IPS-18c (cell line): ENCODE data around the gene TMEM17.

ENCODE experiments used
- H3K4me3 ChIP-seq: 2 replicates; pipeline ENCODE4 v1.7.0; 2013; ENCODE audit warnings: low read depth, mild to moderate bottlenecking, low read length, moderate library complexity; ENCODE audit not compliant: insufficient read depth
- H3K9me3 ChIP-seq: one replicate; pipeline ENCODE4 v1.6.1; 2013; ENCODE audit warnings: mild to moderate bottlenecking, low read length, moderate library complexity; ENCODE audit not compliant: control insufficient read depth, insufficient read depth

TMEM17 gene

DNA sequence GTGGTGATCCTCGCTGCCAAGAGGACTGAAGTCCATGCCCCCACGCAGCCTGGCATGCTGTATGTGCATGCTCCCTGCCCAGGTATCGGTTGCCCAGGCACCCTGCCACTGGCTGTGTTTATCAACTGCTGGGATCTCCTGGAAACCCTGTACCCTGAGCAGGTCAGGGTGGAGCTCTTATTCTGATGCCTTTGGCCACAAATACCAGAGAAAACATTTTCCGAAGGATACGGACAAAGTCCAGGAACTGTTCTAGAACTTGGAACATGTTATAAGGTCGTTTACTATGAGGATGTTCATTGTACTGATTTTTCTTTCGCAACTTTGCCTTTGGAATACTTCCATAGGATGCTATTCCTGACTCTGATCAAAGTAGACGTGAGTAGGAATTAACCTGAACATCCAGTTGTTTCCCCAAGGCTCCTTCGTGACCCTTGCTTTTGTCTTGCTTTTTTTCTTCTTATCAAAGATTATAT lies 55.2 kb downstream of the TMEM17 start:
- Histone ChIP-seq H3K9me3 (no peaks in the 10 kb centered on the region), H3K4me3 (no peak overlapping the region)
